ENCODE data around the gene NADK2. TPM values are rescaled to one million over a fixed set of nuclear protein-coding genes. Genes with fewer than 3 reads are reported as not detected.

Gene NADK2
- total and polyA plus RNA-seq, 9 of the 15 experiments (the other 6 are each of a cell fraction or from before 2014, with no cell fraction given): 10.6 to 41.0 (median 24.0) TPM

- TF ChIP-seq ADNP (tag; IDR thresholded peaks at IDR 0.05) (no peak), FOS (IDR thresholded peaks at IDR 0.05; ENCODE audit: extremely low read depth, insufficient read length) (peak; percentile 14), SIN3B (IDR thresholded peaks at IDR 0.05; ENCODE audit: low read depth) (peak; percentile 87), TRIM24 (IDR thresholded peaks at IDR 0.05) (no peak), TBP (optimal IDR thresholded peaks at IDR 0.05; ENCODE audit: low read depth, low read length) (peak; percentile 64), FOSL1 (tag; conservative IDR thresholded peaks at IDR 0.05) (no peak), RBFOX2 (IDR thresholded peaks at IDR 0.05; ENCODE audit: low read depth, low read length) (no peak), BCOR (IDR thresholded peaks at IDR 0.05) (no peak), ZNF280A (IDR thresholded peaks at IDR 0.05; ENCODE audit: low read depth, partially characterized antibody) (no peak), SMAD4 (CRISPR knock-in tag; conservative IDR thresholded peaks at IDR 0.05) (no peak), HSF4 (CRISPR knock-in tag; IDR thresholded peaks at IDR 0.05; ENCODE audit: borderline replicate concordance) (no peak), ETV1 (tag; conservative IDR thresholded peaks at IDR 0.05; ENCODE audit: low read depth) (no peak; the same call in 1 of the 2 replicates), ATF4 (CRISPR knock-in tag; IDR thresholded peaks at IDR 0.05) (no peak), GATAD2B (IDR thresholded peaks at IDR 0.05; ENCODE audit: borderline replicate concordance) (no peak), ZNF449 (CRISPR knock-in tag; IDR thresholded peaks at IDR 0.05) (no peak), AFF1 (IDR thresholded peaks at IDR 0.05; ENCODE audit: low read depth in 1 of 2, partially characterized antibody in 2 of 2) (no peak), TCF7 (IDR thresholded peaks at IDR 0.05; ENCODE audit: borderline replicate concordance) (no peak)
Observed at GRCh38 chr5:36150676-36151433, 90.9 kb downstream of the NADK2 start (continued).

Measured in K562 (cell line).